Stomach (tissue), 9 donors: ENCODE data around the gene MICAL3. TPM values are rescaled to one million over a fixed set of nuclear protein-coding genes. Genes with fewer than 3 reads are reported as not detected.

ENCODE experiments used
- DNase-seq, 2 donors: peaks; one replicate each; pipeline versions ENCODE4 v3.0.0 to v3.0.0-alpha.2; 2013 to 2019
- H3K27ac ChIP-seq, 5 donors: fragments of 200-600 bp in 4 of 5; sonication (generic) in 4 of 5; one replicate each; pipeline ENCODE4 v1.5.1; 2013 to 2019; ENCODE audit warnings: mild to moderate bottlenecking in 1 of 5, moderate library complexity in 1 of 5
- H3K27me3 ChIP-seq, 3 donors: fragments of 200-600 bp; sonication (generic); one replicate each; pipeline ENCODE4 v1.5.1; 2017 to 2019; ENCODE audit warnings: mixed run types in 1 of 3
- H3K36me3 ChIP-seq, 4 donors: fragments of 200-600 bp; sonication (generic); 1 replicate in 3 of 4; 2 replicates in 1 of 4; pipeline ENCODE4 v1.5.1; 2016 to 2019
- H3K4me1 ChIP-seq, 4 donors: fragments of 200-600 bp; sonication (generic); one replicate each; pipeline ENCODE4 v1.5.1; 2016 to 2019
- H3K4me3 ChIP-seq, 4 donors: fragments of 200-600 bp; sonication (generic) in 3 of 4; one replicate each; pipeline ENCODE4 v1.5.1; 2016 to 2019; ENCODE audit warnings: mild to moderate bottlenecking in 1 of 4
- H3K9me3 ChIP-seq, 4 donors: fragments of 200-600 bp; sonication (generic); one replicate each; pipeline ENCODE4 v1.5.1; 2016 to 2019
- EP300 ChIP-seq: sonication (generic); formaldehyde crosslinking; IDR thresholded peaks from one replicate; pipeline ENCODE4 v1.6.1; 2017; ENCODE audit warnings: antibody characterized with exemption
- POLR2A ChIP-seq, 4 donors: fragments of 450-650 bp; IDR thresholded peaks; one replicate each; pipeline ENCODE4 v1.6.1; 2016; ENCODE audit warnings: antibody characterized with exemption in 4 of 4, control low read depth in 2 of 4, mild to moderate bottlenecking in 1 of 4, moderate library complexity in 1 of 4
- POLR2AphosphoS5 ChIP-seq, 3 donors: sonication (generic); formaldehyde crosslinking; IDR thresholded peaks; one replicate each; pipeline ENCODE4 v1.6.1; 2016; ENCODE audit warnings: antibody characterized with exemption in 3 of 3
- WGBS, 5 donors: extraction: QIAGEN DNeasy Blood & Tissue Kit in 3 of 5; methylation state at CpG; one replicate each; pipeline versions ENCODE4 v1.1.5 to v1.1.7; 2013 to 2018; 5-methylcytosine and 5-hydroxymethylcytosine counted together
- intact Hi-C: fragments of 100-400 bp; cut with DNase I; formaldehyde crosslinking; loops from one replicate; pipeline ENCODE4 v1.15.1; 2023; ENCODE audit warnings: low total_unique reads
- polyA plus RNA-seq, 3 donors: library from polyadenylated mRNA; stranded (reverse); fragments of 200-250 nt; gene quantifications; one replicate each; pipeline ENCODE4 v1.2.3, GENCODE V29; 2013
- total RNA-seq, 5 donors: library from RNA; depleted of rRNA; stranded (reverse); fragments of >200 nt; gene quantifications; one replicate each; pipeline versions ENCODE4 v1.1.0 to v1.2.3, GENCODE V29; 2014 to 2016
- TF ChIP-seq, protein P1 (sequence below), 7 experiments: fragments of 450-650 bp in 4 of 7; fragments of 200-600 bp in 3 of 7; sonication (generic) in 3 of 7; IDR thresholded peaks; one replicate each; pipeline ENCODE4 v1.5.1; 2016 to 2019; ENCODE audit warnings: antibody characterized with exemption in 7 of 7, control low read depth in 2 of 7, mild to moderate bottlenecking in 1 of 7
- donor health status: healthy with polysubstance abuse.
- donor health status: Bipolar disorder and iron deficiency.
- donor health status: healthy.

Gene MICAL3
- total and polyA plus RNA-seq, 8 donors: 3.5 to 130 (median 24.0) TPM

DNA sequence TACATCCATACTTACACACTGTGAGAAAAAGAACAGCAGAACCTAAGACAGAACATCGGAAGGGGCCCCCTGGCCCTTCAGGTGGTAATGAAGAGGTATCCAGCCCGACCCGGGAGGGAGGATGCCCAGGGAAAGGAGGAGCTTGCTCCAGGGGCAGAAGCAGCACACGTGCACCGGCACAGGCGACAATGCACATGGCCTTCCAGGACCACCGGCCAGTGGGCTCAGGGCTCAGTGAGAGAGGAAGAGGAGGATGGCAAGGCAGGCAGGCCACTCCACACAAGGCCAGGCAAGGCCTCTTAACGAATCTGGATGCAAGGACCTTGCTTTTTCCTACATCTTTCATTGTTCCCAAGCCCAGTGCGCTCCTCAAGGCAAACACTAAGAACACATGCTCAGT, 52.6 kb downstream of the MICAL3 start:
- intact Hi-C loops: no loop called here
- no peak overlapping the region for H3K4me3 ChIP-seq
- WGBS, 5 donors: 84 to 93% (median 86%) methylated on average over 9 of the region's 9 CpGs
- peaks cover 9 to 71% (median 38%) of the 10 kb centered on the region in 4 donors for H3K4me1 ChIP-seq
- DNase-seq: no peak
- H3K27ac ChIP-seq: peak overlapping the region in 2 of 5 donors; percentile 64 to 70
- peaks cover 0 to 6% (median 0%) of the 10 kb centered on the region in 4 donors for H3K36me3 ChIP-seq
- H3K9me3 ChIP-seq: no peaks in the 10 kb centered on the region
- TF ChIP-seq POLR2AphosphoS5 (IDR thresholded peaks at IDR 0.05): no peak
- H3K27me3 ChIP-seq: no peaks in the 10 kb centered on the region

DNA sequence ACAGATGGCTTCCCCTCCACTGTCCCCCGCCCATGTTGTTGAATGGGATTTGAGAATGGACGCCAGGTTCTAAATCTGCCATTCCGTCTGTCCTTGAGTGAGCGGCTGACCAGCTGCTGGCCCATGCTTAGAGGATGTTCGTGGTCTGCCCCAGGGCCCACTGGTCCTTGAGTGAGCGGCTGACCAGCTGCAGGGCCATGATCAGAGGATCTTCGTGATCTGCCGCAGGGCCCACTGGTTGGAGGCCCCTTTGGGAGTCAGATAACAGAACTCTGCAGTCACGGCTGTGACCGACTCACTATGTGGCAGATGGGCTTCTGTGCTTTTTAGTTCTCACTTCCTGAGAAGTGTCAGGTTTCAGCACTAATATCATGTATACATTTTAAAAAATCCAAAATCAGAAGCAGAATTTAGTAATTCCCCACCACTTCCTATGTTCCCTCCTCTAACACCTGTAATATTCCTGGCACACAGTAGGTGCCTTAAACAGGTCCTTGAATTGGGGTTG, 54.1 kb downstream of the MICAL3 start:
- H3K4me1 ChIP-seq: peaks cover 9 to 74% (median 35%) of the 10 kb centered on the region in 4 donors
- no peak overlapping the region for H3K4me3 ChIP-seq
- peak overlapping the region in 2 of 5 donors; percentile 24 to 70 for H3K27ac ChIP-seq
- H3K9me3 ChIP-seq: no peaks in the 10 kb centered on the region
- TF ChIP-seq EP300: no peak
- no peak for TF ChIP-seq POLR2AphosphoS5 (IDR thresholded peaks at IDR 0.05)
- no peak for TF ChIP-seq POLR2A (IDR thresholded peaks at IDR 0.05)
- TF ChIP-seq, protein P1, sequence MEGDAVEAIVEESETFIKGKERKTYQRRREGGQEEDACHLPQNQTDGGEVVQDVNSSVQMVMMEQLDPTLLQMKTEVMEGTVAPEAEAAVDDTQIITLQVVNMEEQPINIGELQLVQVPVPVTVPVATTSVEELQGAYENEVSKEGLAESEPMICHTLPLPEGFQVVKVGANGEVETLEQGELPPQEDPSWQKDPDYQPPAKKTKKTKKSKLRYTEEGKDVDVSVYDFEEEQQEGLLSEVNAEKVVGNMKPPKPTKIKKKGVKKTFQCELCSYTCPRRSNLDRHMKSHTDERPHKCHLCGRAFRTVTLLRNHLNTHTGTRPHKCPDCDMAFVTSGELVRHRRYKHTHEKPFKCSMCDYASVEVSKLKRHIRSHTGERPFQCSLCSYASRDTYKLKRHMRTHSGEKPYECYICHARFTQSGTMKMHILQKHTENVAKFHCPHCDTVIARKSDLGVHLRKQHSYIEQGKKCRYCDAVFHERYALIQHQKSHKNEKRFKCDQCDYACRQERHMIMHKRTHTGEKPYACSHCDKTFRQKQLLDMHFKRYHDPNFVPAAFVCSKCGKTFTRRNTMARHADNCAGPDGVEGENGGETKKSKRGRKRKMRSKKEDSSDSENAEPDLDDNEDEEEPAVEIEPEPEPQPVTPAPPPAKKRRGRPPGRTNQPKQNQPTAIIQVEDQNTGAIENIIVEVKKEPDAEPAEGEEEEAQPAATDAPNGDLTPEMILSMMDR (IDR thresholded peaks at IDR 0.05): no peak
- intact Hi-C loops: no loop called here
- WGBS, 5 donors: 88 to 97% (median 91%) methylated on average over 10 of the region's 10 CpGs
- DNase-seq: no peak
- H3K27me3 ChIP-seq: no peaks in the 10 kb centered on the region
- peaks cover 0 to 6% (median 0%) of the 10 kb centered on the region in 4 donors for H3K36me3 ChIP-seq

DNA sequence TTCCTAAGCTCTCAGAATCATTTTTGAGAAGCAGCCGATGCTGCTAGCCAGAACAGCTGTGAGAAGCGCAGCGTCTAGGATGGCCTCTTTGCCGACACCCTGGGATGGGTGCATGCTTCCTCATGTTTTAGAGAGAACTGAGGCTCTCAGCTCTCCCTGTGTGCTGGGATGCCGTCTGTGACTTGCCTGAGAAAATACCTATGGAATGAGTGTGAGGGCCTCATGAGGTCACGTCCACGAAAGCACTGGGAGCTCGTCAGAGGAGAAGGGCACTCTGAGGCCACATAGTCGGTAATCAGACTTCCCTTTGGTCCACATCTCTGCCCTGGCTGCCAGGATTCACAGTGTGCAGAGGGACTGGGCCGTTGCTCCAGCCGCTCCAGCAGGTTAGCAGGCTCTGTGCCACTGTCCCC, 54.7 kb downstream of the MICAL3 start:
- intact Hi-C loops: no loop called here

DNA sequence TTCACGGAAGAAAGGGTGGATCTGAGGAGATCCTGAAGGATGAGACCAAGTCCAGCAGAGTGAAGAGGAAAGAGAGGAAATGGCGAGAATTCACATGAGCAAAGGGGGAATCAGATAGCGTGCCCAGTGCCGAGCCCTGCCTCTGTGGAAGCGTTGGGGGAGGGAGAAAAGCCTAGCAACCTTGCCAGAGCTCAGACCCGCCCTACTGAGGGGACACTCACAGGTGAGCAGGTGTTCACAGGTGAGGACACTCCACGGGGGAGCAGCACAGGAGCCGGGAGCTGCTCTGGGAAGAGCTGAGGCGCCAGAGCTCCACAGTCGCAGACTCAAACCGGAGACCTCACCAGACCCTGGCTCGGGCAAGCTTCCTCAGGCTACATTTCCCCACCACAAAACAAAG, 56.2 kb downstream of the MICAL3 start:
- WGBS, 5 donors: 84 to 92% (median 88%) methylated on average over 12 of the region's 12 CpGs
- no peak overlapping the region for H3K4me3 ChIP-seq
- H3K36me3 ChIP-seq: peaks cover 0 to 1% (median 0%) of the 10 kb centered on the region in 4 donors
- peaks cover 9 to 71% (median 37%) of the 10 kb centered on the region in 4 donors for H3K4me1 ChIP-seq
- intact Hi-C loops: no loop called here
- TF ChIP-seq POLR2A (IDR thresholded peaks at IDR 0.05) (no peak), EP300 (no peak), POLR2AphosphoS5 (IDR thresholded peaks at IDR 0.05) (no peak)
- TF ChIP-seq, protein P1 (IDR thresholded peaks at IDR 0.05): no peak
- no peak overlapping the region for H3K27ac ChIP-seq
- no peaks in the 10 kb centered on the region for H3K27me3 ChIP-seq
- H3K9me3 ChIP-seq: no peaks in the 10 kb centered on the region
- DNase-seq: no peak

More for the DNA sequence above, 54.7 kb downstream of the MICAL3 start:
- Histone ChIP-seq H3K4me3 (no peak overlapping the region), H3K9me3 (no peaks in the 10 kb centered on the region), H3K27ac (peak overlapping the region in 2 of 5 donors; percentile 24 to 70), H3K4me1 (peaks cover 9 to 74% (median 35%) of the 10 kb centered on the region in 4 donors), H3K36me3 (peaks cover 0 to 6% (median 0%) of the 10 kb centered on the region in 4 donors), H3K27me3 (no peaks in the 10 kb centered on the region)
- no peak for TF ChIP-seq EP300
- TF ChIP-seq POLR2AphosphoS5 (IDR thresholded peaks at IDR 0.05): peak in 2 of 3 donors; percentile 14 to 36
- TF ChIP-seq, protein P1 (IDR thresholded peaks at IDR 0.05): no peak
- TF ChIP-seq POLR2A (IDR thresholded peaks at IDR 0.05): no peak
- DNase-seq: no peak
- 60 to 81% (median 73%) methylated on average over 8 to 11 of the region's 11 CpGs for WGBS, 5 donors

DNA sequence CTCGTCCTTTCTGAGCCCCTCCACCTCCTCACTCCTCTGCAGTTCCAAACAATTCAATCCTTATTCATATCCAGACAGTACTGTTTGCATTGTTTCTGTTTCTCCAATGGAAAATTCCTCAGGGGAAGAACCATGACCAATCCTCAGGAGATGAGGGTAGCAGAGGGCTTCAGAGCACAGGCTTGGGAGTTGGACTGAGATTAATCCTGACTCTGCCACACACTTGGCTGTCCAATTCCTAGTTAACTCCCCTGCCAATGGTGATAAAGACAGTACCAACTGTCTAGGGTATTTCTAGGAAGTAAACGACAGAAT, 58.0 kb downstream of the MICAL3 start:
- TF ChIP-seq POLR2AphosphoS5 (IDR thresholded peaks at IDR 0.05) (no peak), POLR2A (IDR thresholded peaks at IDR 0.05) (no peak), EP300 (no peak)
- TF ChIP-seq, protein P1 (IDR thresholded peaks at IDR 0.05): no peak
- Histone ChIP-seq H3K9me3 (no peaks in the 10 kb centered on the region), H3K27ac (no peak overlapping the region), H3K4me1 (peaks cover 0 to 55% (median 23%) of the 10 kb centered on the region in 4 donors), H3K36me3 (no peaks in the 10 kb centered on the region), H3K27me3 (no peaks in the 10 kb centered on the region), H3K4me3 (no peak overlapping the region)
- no peak for DNase-seq
- intact Hi-C loops: no loop called here
- WGBS, 5 donors: 50 to 83% (median 78%) methylated on average over 2 of the region's 2 CpGs
